Stimulated activated naive CD8-positive, alpha-beta T cell treated with anti-CD3 and anti-CD28 coated beads, Interleukin-15, amount 100 ng/mL, for 72 hours (primary cell): ENCODE data around the gene EDN2.

Experiments used
- ATAC-seq: fragments of 150-1000 bp; cut with Tn5 transposase; 2 replicates; pipeline ENCODE4 v1.10.0; 2021; ENCODE audit warnings: mild to moderate bottlenecking, moderate library complexity
- DNase-seq, 2 donors: peaks; one replicate each; pipeline ENCODE4 v3.0.0; 2021 to 2022
- H3K27ac Mint-ChIP-seq, 2 donors: one replicate each; pipeline ENCODE4 v1.8.0; 2022; ENCODE audit warnings: mild to moderate bottlenecking in 2 of 2, mixed read lengths in 2 of 2, moderate library complexity in 2 of 2
- H3K27me3 Mint-ChIP-seq: one replicate; pipeline ENCODE4 v1.8.0; 2022; ENCODE audit warnings: mixed read lengths
- H3K4me1 Mint-ChIP-seq: one replicate; pipeline ENCODE4 v1.8.0; 2022; ENCODE audit warnings: mild to moderate bottlenecking, mixed read lengths
- H3K4me3 Mint-ChIP-seq, 2 donors: one replicate each; pipeline ENCODE4 v1.8.0; 2022; ENCODE audit warnings: mild to moderate bottlenecking in 2 of 2, mixed read lengths in 2 of 2, moderate library complexity in 1 of 2
- H3K9me3 Mint-ChIP-seq, 2 donors: one replicate each; pipeline ENCODE4 v1.8.0; 2022; ENCODE audit warnings: mixed read lengths in 2 of 2

EDN2 gene

DNA sequence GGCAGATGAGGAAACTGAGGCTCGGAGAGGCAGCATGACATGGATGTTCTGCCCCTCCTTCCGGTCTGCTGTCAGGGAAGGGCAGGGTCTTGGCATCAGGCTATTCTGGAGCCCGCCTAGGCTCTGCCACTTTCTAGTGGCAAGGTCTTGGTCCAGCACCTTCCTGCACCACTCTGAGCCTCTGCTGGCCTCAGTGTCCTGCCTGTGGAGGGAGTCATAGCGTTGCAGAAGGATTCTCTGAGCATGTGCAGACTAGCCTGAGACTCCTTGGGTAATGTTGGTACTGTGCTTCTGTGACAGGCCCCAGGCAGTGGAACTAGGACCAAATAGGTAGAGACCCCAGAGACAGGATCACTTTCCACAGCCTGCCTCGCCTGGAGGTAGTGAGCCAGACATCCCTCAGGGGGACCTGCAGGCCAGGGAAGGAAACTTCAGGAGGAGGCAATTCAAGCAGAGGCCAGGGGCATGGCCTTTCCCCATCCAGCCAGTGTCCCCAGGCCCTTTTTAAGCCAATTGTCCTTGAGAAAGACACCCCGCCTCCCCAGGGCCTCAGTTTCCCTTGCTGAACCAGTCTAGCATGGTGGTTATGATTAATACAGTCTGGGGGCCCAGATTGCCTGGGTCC is 10.6 kb downstream of the EDN2 start:
- H3K27ac Mint-ChIP-seq, result no peak overlapping the region
- no peak for ATAC-seq
- peaks cover under 1% of the 10 kb centered on the region for H3K27me3 Mint-ChIP-seq
- no peaks in the 10 kb centered on the region for H3K4me1 Mint-ChIP-seq
- DNase-seq, result no peak
- H3K4me3 Mint-ChIP-seq, result no peak overlapping the region
- H3K9me3 Mint-ChIP-seq, result no peaks in the 10 kb centered on the region

DNA sequence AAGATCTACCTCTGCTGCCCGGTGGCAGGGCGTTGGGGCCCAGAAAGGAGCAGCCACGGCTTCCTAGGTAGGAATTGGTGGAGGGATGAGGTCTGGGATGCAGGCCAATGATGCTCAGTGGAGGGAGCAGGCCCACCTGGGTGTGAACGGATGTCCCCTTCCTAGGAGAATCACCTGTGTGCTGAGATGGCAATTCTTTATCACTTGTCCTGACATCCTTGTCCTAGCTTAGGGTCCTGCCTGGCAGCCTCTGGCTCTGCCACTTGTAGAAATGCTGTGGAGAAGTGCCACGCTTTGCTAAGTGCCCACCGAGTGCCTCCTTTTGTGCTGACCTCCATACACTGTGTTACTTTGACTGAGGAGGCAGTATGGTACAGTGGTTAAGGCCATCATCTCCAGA is 12.8 kb downstream of the EDN2 start:
- Mint-ChIP-seq H3K27ac (no peak overlapping the region), H3K9me3 (no peaks in the 10 kb centered on the region), H3K4me3 (no peak overlapping the region), H3K27me3 (no peaks in the 10 kb centered on the region), H3K4me1 (no peaks in the 10 kb centered on the region)
- no peak for DNase-seq
- no peak for ATAC-seq

DNA sequence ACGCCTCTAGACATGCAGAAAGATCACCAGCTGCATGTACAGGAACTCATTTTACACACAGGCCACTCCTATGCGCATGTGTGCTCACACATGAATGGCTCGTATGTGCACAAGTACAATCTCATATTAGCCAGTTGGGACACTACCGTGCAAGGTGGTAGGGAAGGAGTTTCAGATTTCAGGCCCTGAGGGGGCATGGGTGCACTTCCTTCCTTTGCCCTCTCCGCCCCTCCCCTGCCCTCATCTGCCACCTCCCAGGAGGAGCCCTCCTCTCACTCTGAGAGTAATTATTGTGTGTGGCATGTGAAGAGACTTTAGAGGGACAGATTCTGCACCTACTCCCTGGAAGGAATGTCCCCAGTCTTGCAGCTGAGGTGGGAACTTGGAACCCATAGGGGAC is 14.8 kb downstream of the EDN2 start:
- DNase-seq (no peak), ATAC-seq (no peak)
- no peaks in the 10 kb centered on the region for H3K27me3 Mint-ChIP-seq
- H3K9me3 Mint-ChIP-seq, result no peaks in the 10 kb centered on the region
- no peak overlapping the region for H3K27ac Mint-ChIP-seq
- H3K4me1 Mint-ChIP-seq, result no peaks in the 10 kb centered on the region
- no peak overlapping the region for H3K4me3 Mint-ChIP-seq

DNA sequence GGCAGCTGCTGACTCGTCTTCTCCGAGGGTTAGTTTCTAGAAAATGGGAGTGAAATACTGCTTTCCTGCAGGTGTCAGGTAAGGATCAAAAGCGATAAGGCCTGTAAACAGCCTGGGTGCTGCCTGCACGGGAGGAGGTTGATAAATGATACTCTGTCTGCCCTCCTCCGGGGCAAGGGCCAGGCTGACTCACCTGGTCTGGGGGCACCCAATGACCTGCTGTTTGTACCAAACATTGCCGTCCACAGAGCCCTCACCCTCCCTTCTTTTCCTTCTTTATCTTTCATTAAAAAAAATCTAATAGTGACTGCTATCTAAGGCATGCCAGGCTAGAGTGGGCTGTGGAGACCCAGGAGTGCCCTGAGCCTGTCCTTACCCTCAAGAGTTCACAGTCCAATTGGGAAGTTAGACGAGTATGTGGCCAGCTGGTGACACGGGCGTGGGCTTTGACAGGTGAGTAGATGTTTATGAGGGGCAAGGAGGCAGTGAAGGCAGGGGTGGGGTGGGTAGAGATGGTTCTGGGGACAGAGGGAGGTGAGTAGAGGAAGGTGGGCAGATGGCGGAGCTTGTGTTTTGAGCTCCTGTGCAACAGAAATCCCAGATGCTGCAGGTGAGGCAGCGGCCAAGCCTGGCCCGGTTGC is 16.2 kb downstream of the EDN2 start:
- H3K27ac Mint-ChIP-seq, result no peak overlapping the region
- no peaks in the 10 kb centered on the region for H3K4me1 Mint-ChIP-seq
- DNase-seq (no peak), ATAC-seq (no peak)
- H3K4me3 Mint-ChIP-seq, result no peak overlapping the region
- no peaks in the 10 kb centered on the region for H3K9me3 Mint-ChIP-seq
- no peaks in the 10 kb centered on the region for H3K27me3 Mint-ChIP-seq

DNA sequence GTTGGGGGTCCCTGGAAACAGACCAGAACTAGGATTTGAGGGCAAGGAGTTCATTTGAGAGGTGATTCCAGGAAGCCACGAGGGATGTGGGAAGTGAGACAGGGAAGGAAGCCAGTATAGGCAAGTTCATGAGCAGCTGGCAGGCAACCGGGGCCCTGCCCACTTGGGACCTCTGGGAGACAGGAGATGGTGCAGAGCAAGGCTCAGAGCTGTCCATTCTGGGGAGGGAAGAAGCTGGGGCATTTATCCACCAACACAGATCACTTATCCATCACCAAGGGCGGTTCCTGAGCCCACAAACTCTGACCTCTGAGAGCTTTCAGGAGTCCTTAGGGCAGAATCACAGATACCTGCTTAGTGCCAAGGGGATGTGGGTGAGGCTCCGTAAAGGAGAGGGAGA is 16.8 kb downstream of the EDN2 start:
- no peaks in the 10 kb centered on the region for H3K9me3 Mint-ChIP-seq
- DNase-seq, result no peak
- no peak overlapping the region for H3K27ac Mint-ChIP-seq
- no peak overlapping the region for H3K4me3 Mint-ChIP-seq
- H3K27me3 Mint-ChIP-seq, result no peaks in the 10 kb centered on the region
- ATAC-seq, result no peak
- no peaks in the 10 kb centered on the region for H3K4me1 Mint-ChIP-seq

DNA sequence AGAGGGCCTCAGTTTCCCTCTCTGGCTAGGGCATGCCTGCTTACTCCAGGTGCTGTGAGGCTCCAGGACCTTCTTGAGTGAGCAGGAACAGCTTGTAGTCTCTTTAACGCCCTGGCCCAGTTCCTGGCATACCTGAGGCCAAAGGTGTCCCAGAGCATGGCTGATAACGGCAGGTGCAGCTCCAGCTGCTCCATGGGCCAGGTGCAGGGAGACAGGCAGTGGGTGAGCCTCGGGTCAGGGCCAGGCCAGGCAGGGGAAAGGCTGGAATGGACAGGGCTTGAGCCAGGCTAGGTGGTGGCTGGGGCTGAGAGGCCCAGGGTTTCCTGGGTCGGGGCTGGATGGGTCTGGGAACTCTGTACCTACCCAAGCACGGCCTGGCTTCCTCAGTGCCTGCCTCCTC is 18.3 kb downstream of the EDN2 start:
- H3K9me3 Mint-ChIP-seq, result no peaks in the 10 kb centered on the region
- ATAC-seq (no peak), DNase-seq (no peak)
- no peak overlapping the region for H3K4me3 Mint-ChIP-seq
- H3K27me3 Mint-ChIP-seq, result no peaks in the 10 kb centered on the region
- H3K4me1 Mint-ChIP-seq, result no peaks in the 10 kb centered on the region
- no peak overlapping the region for H3K27ac Mint-ChIP-seq

DNA sequence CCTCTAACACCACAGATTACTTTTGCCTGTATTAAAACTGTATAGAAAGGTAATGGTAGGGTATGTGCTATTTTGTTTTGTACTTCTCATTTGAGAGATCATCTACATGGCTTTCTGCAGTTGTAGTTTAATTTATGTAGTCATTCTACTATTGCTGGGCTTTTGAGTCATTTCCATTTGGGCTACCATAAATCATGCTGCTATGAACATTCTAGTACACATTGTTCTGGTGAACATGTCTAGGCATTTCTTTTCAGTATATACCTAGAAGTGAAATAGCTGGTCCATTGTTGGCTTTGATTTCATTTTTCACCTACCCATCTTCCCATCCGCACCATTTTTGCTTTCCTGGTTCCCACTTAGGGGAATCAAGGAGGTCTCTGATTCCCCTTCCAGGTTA is 18.7 kb downstream of the EDN2 start:
- no peak overlapping the region for H3K4me3 Mint-ChIP-seq
- no peaks in the 10 kb centered on the region for H3K27me3 Mint-ChIP-seq
- no peak for ATAC-seq
- H3K9me3 Mint-ChIP-seq, result no peaks in the 10 kb centered on the region
- DNase-seq, result no peak
- no peaks in the 10 kb centered on the region for H3K4me1 Mint-ChIP-seq
- no peak overlapping the region for H3K27ac Mint-ChIP-seq

DNA sequence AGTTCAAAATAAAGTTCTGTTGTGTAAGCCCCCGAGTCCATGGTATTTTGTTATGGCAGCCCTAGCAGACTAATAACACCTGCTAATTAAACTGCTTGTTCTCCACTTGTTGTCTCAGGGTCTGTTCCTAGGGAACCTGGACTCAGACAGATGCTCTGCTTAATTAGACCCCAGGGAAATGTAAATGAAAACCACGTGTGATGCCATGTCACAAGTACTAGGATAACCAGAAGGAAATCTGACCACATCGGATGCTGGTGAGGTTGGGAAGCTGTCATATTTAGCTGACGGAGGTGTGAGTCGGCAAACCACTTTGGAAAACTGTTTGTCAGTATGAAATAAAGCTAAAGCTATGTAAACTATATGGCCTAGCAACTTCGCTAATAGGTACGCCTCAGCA is 19.6 kb downstream of the EDN2 start:
- no peak overlapping the region for H3K27ac Mint-ChIP-seq
- H3K9me3 Mint-ChIP-seq, result no peaks in the 10 kb centered on the region
- DNase-seq (no peak), ATAC-seq (no peak)
- H3K4me1 Mint-ChIP-seq, result no peaks in the 10 kb centered on the region
- no peaks in the 10 kb centered on the region for H3K27me3 Mint-ChIP-seq
- H3K4me3 Mint-ChIP-seq, result no peak overlapping the region

DNA sequence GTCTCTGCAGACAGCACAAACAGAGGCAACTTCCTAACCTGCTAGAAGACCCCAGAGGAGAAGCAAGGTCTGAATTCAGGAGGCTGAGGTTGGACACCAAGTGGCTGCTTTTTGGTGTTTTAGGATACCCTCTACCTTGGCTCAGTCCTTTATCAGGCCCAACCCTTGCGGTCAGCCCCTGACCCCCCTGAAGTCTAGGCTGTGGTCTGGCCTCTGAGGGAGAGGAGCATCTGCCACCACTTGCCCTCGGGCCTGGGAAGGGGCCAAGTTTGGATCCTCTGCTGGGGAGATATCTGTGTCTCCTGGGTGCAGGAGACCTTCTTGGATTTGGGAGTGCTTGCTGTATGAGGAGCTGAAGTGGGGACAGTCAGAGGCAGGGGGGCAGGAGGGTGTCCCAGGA is 21.0 kb downstream of the EDN2 start:
- no peaks in the 10 kb centered on the region for H3K27me3 Mint-ChIP-seq
- ATAC-seq (no peak), DNase-seq (no peak)
- no peak overlapping the region for H3K27ac Mint-ChIP-seq
- no peaks in the 10 kb centered on the region for H3K9me3 Mint-ChIP-seq
- H3K4me3 Mint-ChIP-seq, result no peak overlapping the region
- no peaks in the 10 kb centered on the region for H3K4me1 Mint-ChIP-seq

DNA sequence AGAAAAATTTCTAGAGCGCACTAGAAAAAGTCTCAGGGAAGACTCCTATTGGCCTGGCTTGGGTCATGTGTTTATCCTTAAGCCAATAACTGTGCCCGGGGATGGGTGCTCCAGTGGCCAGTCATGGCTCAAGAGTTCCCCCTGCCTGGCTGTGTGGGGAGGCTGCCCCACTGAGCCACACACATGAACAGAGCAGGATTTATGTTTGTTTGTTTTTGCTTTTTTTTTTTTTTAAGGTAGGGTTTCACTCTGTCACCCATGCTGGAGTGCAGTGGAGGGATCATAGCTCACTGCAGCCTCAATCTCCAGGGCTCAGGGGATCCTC is 21.8 kb downstream of the EDN2 start:
- no peak for ATAC-seq
- DNase-seq, result no peak
- no peaks in the 10 kb centered on the region for H3K9me3 Mint-ChIP-seq
- no peaks in the 10 kb centered on the region for H3K4me1 Mint-ChIP-seq
- no peaks in the 10 kb centered on the region for H3K27me3 Mint-ChIP-seq
- no peak overlapping the region for H3K27ac Mint-ChIP-seq
- H3K4me3 Mint-ChIP-seq, result no peak overlapping the region

DNA sequence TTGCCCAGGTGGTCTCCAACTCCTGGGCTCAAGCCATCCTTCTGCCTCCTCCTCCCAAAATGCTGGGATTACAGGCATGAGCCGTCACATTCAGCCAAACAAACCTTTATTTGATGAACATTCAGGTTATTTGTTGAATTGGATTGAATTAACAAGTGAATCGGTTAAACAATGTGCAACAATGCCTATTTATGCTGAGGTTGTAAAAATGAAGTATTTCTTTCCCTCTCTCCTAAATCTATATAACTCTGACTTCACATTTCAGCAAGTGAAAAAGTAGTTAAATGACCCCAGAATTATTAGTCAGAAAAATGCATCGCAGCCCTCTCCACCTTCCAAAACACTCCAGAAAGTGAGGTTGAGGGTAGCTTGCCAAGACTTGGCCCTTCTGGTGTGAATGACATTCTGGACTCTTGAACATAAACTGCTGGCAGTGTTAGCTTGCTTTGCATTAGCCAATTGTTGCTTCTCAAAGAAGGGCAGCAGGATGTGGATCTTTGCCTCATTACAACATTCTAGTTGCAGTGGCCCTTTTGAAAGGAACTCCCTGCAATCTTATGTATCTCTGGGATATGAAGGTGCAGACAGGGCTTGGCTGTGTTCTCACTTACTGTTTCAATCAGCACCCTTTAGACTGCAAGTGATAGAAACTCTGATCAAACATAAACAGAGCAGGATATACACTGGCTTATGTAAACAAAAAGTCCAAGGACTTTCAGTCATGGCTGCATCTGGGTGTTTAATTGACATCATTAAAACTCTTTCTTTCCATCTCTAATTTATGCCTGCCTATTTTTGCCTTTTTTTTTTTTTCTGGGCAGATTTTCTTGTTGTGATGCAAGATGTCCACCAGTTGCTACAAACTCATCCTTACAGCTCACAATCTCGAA is 22.4 kb downstream of the EDN2 start:
- ATAC-seq (no peak), DNase-seq (no peak)
- Mint-ChIP-seq H3K4me3 (no peak overlapping the region), H3K27me3 (no peaks in the 10 kb centered on the region), H3K9me3 (no peaks in the 10 kb centered on the region), H3K4me1 (no peaks in the 10 kb centered on the region), H3K27ac (no peak overlapping the region)

DNA sequence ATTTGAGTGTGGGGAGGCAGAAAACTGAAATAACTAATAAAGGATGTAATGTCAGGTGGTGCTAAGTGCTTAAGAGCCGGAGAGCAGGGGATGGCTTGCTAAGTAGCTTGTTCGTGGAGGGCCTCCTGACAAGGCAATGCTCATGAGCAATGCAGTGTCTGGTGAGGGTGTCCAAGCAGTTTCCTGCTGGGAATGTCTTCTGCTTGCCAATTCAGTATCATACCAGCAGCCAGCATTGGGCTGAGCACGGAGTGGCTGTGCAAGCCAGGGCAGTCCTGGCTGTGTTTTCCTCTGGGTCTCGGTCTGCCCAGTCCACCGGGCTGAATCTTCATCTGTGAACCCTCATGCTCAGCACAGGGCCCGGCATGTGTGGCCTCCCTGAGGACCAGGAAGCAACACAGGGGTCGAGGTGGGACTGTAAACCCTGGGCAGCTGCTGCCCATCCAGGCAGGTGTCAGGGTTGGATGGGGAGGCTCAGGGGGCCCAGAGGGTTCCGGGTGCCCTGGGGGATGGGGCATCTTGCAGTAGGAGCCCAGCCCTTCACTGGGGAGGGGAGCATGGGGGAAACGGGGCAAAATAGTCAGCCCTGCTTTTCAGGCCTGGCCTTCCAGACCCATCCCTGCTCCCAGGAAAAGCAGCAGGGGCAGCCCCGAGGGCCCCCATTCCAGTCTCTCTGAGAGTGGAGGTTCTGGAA is 27.5 kb downstream of the EDN2 start:
- H3K27ac Mint-ChIP-seq, result no peak overlapping the region

DNA sequence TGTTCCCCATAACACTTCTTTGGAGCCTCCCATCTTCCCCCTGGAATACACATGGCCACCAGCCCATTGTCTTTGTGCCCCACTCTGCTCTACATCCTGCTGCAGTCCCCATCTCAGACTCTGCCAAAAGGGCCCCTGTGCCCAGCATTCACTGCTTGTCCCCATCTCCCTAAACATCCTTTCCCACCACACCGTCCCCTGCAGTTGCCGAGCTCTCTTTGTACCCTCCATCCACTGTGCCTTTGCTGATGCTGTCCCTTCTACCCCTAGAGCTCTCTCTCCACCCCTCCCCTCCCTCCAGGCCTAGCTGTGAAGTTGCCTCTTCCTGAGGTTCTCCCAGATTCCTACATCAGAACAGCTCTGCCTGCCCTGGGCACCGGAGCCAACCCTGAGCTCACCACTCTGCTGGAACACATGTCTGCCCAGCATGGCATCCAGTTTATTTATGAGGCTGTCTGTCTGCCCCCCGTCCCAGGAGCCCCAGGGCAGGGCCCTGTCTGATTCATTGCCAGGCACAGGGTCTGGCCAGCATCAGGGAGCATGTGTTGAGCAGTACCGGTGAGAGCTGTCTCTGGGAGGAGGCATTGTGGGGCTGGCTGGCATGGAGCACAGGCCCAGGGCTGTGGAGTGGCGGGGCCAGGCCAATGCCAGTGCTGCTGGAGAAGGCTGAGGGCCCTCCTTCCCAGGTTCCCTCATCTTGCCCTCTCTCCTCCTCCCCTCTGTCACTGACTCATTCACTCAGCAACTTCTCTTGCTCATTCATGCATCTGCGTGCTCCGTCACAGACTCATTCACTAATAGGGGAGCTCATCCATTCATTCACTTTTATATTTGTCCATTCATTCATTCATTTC is 28.8 kb downstream of the EDN2 start:
- no peaks in the 10 kb centered on the region for H3K4me1 Mint-ChIP-seq
- H3K27ac Mint-ChIP-seq, result no peak overlapping the region
- no peaks in the 10 kb centered on the region for H3K27me3 Mint-ChIP-seq
- no peak for ATAC-seq
- H3K4me3 Mint-ChIP-seq, result no peak overlapping the region
- no peaks in the 10 kb centered on the region for H3K9me3 Mint-ChIP-seq
- DNase-seq, result no peak

More for the DNA sequence above, 27.5 kb downstream of the EDN2 start:
- no peaks in the 10 kb centered on the region for H3K4me1 Mint-ChIP-seq
- H3K27me3 Mint-ChIP-seq, result no peaks in the 10 kb centered on the region
- no peak overlapping the region for H3K4me3 Mint-ChIP-seq
- ATAC-seq (no peak), DNase-seq (no peak)
- no peaks in the 10 kb centered on the region for H3K9me3 Mint-ChIP-seq

DNA sequence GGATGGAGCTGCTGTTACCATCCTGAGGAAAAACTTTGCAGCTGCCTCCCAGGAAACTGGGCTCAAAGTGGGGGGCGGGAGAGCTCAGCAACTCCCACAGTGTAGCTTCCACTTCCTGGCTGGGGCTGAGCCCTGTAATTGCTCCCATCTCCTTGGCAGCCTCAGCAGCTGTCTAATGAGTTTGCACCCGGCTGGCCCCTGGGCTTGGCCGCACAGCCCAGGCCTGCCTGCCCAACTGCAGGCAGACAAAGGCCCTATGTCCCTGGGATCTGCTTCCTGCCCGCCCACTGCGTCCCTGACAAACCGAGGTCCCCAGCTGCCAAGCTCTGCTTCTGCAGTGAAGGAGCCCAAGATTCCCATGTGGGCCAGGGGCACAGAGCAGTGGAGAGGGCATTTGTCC is 30.1 kb downstream of the EDN2 start:
- no peaks in the 10 kb centered on the region for H3K9me3 Mint-ChIP-seq
- no peak for DNase-seq
- no peaks in the 10 kb centered on the region for H3K4me1 Mint-ChIP-seq
- H3K27ac Mint-ChIP-seq, result no peak overlapping the region
- no peaks in the 10 kb centered on the region for H3K27me3 Mint-ChIP-seq
- no peak for ATAC-seq
- H3K4me3 Mint-ChIP-seq, result no peak overlapping the region

DNA sequence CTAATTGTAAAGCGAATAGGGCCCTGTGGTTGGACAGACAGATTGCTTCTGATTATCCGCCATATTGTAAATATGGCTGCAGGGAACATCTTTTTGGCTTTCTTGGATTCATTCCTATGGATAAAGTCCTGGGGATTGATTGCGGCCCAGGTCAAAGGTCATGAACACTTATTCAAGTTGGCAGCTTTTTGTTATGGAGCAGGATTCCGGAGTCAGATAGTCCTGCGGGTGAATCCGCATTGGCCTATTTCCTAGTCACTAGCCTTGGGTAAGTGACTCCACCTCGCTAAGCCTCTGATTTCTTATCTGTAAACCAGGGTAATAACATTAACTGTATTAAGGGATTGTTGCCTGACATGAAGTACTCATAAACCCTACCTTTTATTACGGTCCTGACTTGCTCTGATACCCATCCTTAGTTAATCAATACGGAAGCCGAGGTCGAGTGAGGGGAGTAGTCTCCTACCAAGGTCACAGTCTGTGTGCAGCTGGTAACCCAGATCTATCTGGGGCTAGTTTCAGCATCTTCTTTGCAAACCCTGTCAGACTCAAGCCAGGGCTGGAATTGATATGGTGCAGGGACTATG is 31.7 kb downstream of the EDN2 start:
- no peak for ATAC-seq
- Mint-ChIP-seq H3K9me3 (no peaks in the 10 kb centered on the region), H3K27ac (no peak overlapping the region), H3K27me3 (no peaks in the 10 kb centered on the region), H3K4me1 (no peaks in the 10 kb centered on the region), H3K4me3 (no peak overlapping the region)
- DNase-seq, result no peak
